Measurements from ENCODE around the gene MIPOL1.

DNA sequence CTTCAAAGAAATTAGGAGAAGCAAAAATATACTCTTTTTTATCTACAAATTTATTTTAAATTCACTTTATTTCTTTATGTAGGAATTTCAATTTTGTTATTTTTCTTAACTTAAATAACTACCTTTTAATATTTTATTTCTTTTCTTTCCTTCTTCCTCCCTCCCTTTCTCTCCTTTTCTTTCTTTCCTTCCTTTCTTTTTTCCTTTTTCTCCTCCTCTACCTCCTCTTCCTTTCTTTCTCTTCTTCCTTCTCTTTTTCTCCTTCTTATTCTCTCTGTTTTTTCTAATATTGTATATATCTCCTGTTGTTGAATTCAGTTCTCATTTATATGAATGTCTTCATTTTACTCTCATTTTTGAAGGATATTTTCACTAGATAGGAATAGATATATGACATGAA, 127.6 kb downstream of the MIPOL1 start:
- TF ChIP-seq POLR2A (IDR thresholded peaks at IDR 0.05; ENCODE audit: low read depth, low read length) (no peak), RFX5 (IDR thresholded peaks at IDR 0.05; ENCODE audit: low read depth, low read length) (no peak), CHD1 (IDR thresholded peaks at IDR 0.05; ENCODE audit: low read depth, low read length) (no peak), USF2 (IDR thresholded peaks at IDR 0.05; ENCODE audit: low read depth, low read length) (no peak), SMC3 (IDR thresholded peaks at IDR 0.05; ENCODE audit: low read depth, low read length) (no peak)
- TF ChIP-seq, protein P1, sequence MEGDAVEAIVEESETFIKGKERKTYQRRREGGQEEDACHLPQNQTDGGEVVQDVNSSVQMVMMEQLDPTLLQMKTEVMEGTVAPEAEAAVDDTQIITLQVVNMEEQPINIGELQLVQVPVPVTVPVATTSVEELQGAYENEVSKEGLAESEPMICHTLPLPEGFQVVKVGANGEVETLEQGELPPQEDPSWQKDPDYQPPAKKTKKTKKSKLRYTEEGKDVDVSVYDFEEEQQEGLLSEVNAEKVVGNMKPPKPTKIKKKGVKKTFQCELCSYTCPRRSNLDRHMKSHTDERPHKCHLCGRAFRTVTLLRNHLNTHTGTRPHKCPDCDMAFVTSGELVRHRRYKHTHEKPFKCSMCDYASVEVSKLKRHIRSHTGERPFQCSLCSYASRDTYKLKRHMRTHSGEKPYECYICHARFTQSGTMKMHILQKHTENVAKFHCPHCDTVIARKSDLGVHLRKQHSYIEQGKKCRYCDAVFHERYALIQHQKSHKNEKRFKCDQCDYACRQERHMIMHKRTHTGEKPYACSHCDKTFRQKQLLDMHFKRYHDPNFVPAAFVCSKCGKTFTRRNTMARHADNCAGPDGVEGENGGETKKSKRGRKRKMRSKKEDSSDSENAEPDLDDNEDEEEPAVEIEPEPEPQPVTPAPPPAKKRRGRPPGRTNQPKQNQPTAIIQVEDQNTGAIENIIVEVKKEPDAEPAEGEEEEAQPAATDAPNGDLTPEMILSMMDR (conservative IDR thresholded peaks at IDR 0.05; ENCODE audit: low read depth, low read length), result no peak
